GM12878 (cell line): ENCODE measurements around the gene NTN3.

ENCODE experiments used
- CTCF ChIP-seq, 3 experiments: IDR thresholded peaks in 2 of 3; conservative IDR thresholded peaks in 1 of 3; 2 replicates each; pipeline ENCODE4 v1.5.1; 2011; ENCODE audit warnings: low read depth in 3 of 3, low read length in 3 of 3, mild to moderate bottlenecking in 3 of 3, control low read depth in 2 of 3, moderate library complexity in 2 of 3, inconsistent platforms in 1 of 3, mixed read lengths in 1 of 3; ENCODE audit not compliant: control insufficient read depth in 2 of 3, insufficient read depth in 1 of 3; ENCODE audit errors: extremely low read depth in 1 of 3
- NFYA ChIP-seq: IDR thresholded peaks from 2 replicates; pipeline ENCODE4 v1.6.1; 2011; ENCODE audit warnings: low read depth, mild to moderate bottlenecking, low read length, improper control_type of control experiment, borderline replicate concordance

- TF ChIP-seq CTCF (IDR thresholded peaks at IDR 0.05 in 2 of 3, conservative IDR thresholded peaks at IDR 0.05 in 1 of 3; ENCODE audit: control insufficient read depth in 2 of 3, extremely low read depth in 1 of 3, insufficient read depth in 1 of 3, low read depth in 3 of 3, low read length in 3 of 3) (no peak), NFYA (no peak)
Measured at GRCh38 chr16:2452650-2453049, 18.4 kb upstream of the NTN3 start.
